Measurements from ENCODE around the gene PRSS57. TPM values are rescaled to one million over a fixed set of nuclear protein-coding genes. Genes with fewer than 3 reads are reported as not detected.
"Not testable (repeated sequence)": the region's sequence is repeated elsewhere in the genome, so short reads cannot be mapped to it uniquely, and the experiment has no call there.

PRSS57 gene
- total and polyA plus RNA-seq, 2 donors (not counting 1 experiment from before 2014, with no cell fraction given) = not detected

GRCh38 chr19:703329-703650, 8.0 kb upstream of the PRSS57 start:
- Histone ChIP-seq H3K9me3 (ENCODE audit: control insufficient read depth, insufficient read depth, low read depth, low read length) (no peaks in the 10 kb centered on the region), H3K4me2 (ENCODE audit: extremely low read depth, insufficient read depth, low read length) (no peak overlapping the region), H3K4me3 (replicated peaks in 1 of 4; ENCODE audit: control extremely low read depth in 1 of 4, insufficient read depth in 1 of 4, low read depth in 3 of 4, low read length in 4 of 4) (peak overlapping the region in 1 of 4 experiments; percentile 27), H3K27me3 (ENCODE audit: control insufficient read depth, insufficient read depth, low read length) (peaks cover 8% of the 10 kb centered on the region), H3K36me3 (ENCODE audit: control insufficient read depth, insufficient read depth, low read length) (no peaks in the 10 kb centered on the region), H3K4me1 (ENCODE audit: control insufficient read depth, extremely low read depth, insufficient read depth, low read length) (peaks cover 4% of the 10 kb centered on the region), H4K20me1 (ENCODE audit: control insufficient read depth, extremely low read depth, insufficient read depth, low read length) (no peaks in the 10 kb centered on the region), H3K9ac (ENCODE audit: insufficient read depth, low read length) (no peak overlapping the region), H3K79me2 (ENCODE audit: control insufficient read depth, insufficient read depth, low read length) (no peaks in the 10 kb centered on the region), H2AFZ (ENCODE audit: low read length) (no peak overlapping the region), H3K27ac (ENCODE audit: insufficient read depth, low read length) (no peak overlapping the region)
- DNase-seq (ENCODE audit: low read depth in 2 of 2) = no peak
- TF ChIP-seq EZH2 (IDR thresholded peaks at IDR 0.05; ENCODE audit: low read length, missing control alignments) (no peak), CTCF (conservative IDR thresholded peaks at IDR 0.05 in 1 of 2, IDR thresholded peaks at IDR 0.05 in 1 of 2; ENCODE audit: low read depth in 1 of 2, low read length in 2 of 2) (no peak)

DNA sequence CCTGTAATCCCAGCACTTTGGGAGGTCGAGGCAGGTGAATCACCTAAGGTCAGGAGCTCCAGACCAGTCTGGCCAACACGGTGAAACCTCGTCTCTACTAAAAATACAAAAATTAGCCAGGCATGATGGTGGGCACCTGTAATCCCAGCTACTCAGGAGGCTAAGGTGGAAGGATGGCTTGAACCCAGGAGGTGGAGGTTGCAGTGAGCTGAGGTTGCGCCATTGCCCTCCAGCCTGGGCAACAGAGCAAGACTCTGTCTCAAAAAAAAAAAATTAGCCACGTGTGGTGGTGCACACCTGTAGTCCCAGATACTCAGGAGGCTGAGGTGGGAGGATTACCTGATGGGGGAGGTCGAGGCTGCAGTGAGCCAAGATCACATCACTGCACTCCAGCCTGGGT, 7.6 kb upstream of the PRSS57 start:
- H3K4me2 ChIP-seq (ENCODE audit: extremely low read depth, insufficient read depth, low read length); H3K27ac ChIP-seq (ENCODE audit: insufficient read depth, low read length); DNase-seq (ENCODE audit: low read depth in 2 of 2); H3K4me1 ChIP-seq (ENCODE audit: control insufficient read depth, extremely low read depth, insufficient read depth, low read length); H4K20me1 ChIP-seq (ENCODE audit: control insufficient read depth, extremely low read depth, insufficient read depth, low read length); H3K4me3 ChIP-seq (replicated peaks in 1 of 4; ENCODE audit: control extremely low read depth in 1 of 4, insufficient read depth in 1 of 4, low read depth in 3 of 4, low read length in 4 of 4); H3K36me3 ChIP-seq (ENCODE audit: control insufficient read depth, insufficient read depth, low read length); H3K9ac ChIP-seq (ENCODE audit: insufficient read depth, low read length); H3K27me3 ChIP-seq (ENCODE audit: control insufficient read depth, insufficient read depth, low read length); H3K9me3 ChIP-seq (ENCODE audit: control insufficient read depth, insufficient read depth, low read depth, low read length); H3K79me2 ChIP-seq (ENCODE audit: control insufficient read depth, insufficient read depth, low read length); H2AFZ ChIP-seq (ENCODE audit: low read length): not testable (repeated sequence)

GRCh38 chr19:699885-700284, 4.6 kb upstream of the PRSS57 start:
- H3K9ac ChIP-seq (ENCODE audit: insufficient read depth, low read length); H3K27ac ChIP-seq (ENCODE audit: insufficient read depth, low read length); H3K9me3 ChIP-seq (ENCODE audit: control insufficient read depth, insufficient read depth, low read depth, low read length); DNase-seq (ENCODE audit: low read depth in 2 of 2); H2AFZ ChIP-seq (ENCODE audit: low read length); H4K20me1 ChIP-seq (ENCODE audit: control insufficient read depth, extremely low read depth, insufficient read depth, low read length); H3K27me3 ChIP-seq (ENCODE audit: control insufficient read depth, insufficient read depth, low read length); H3K4me3 ChIP-seq (replicated peaks in 1 of 4; ENCODE audit: control extremely low read depth in 1 of 4, insufficient read depth in 1 of 4, low read depth in 3 of 4, low read length in 4 of 4); H3K79me2 ChIP-seq (ENCODE audit: control insufficient read depth, insufficient read depth, low read length); H3K4me1 ChIP-seq (ENCODE audit: control insufficient read depth, extremely low read depth, insufficient read depth, low read length); H3K4me2 ChIP-seq (ENCODE audit: extremely low read depth, insufficient read depth, low read length); H3K36me3 ChIP-seq (ENCODE audit: control insufficient read depth, insufficient read depth, low read length): not testable (repeated sequence)

DNA sequence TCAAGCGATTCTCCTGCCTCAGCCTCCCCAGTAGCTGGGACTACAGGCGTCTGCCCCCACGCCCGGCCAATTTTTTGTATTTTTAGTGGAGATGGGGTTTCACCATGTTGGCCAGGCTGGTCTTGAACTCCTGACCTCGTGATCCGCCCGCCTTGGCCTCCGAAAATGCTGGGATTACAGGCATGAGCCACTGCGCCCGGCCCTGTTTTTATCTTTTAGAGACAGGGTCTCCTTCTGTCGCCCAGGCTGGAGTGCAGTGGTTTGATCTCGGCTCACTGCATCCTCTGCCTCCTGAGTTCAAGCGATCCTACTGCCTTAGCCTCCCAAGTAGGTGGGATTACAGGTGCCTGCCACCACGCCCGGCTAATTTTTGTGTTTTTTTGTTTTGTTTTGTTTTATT, 3.3 kb upstream of the PRSS57 start:
- H2AFZ ChIP-seq (ENCODE audit: low read length); DNase-seq (ENCODE audit: low read depth in 2 of 2); H3K4me3 ChIP-seq (replicated peaks in 1 of 4; ENCODE audit: control extremely low read depth in 1 of 4, insufficient read depth in 1 of 4, low read depth in 3 of 4, low read length in 4 of 4): not testable (repeated sequence)

More for the DNA sequence above, 3.3 kb upstream of the PRSS57 start:
- not testable (repeated sequence) for H3K79me2 ChIP-seq (ENCODE audit: control insufficient read depth, insufficient read depth, low read length); H3K4me2 ChIP-seq (ENCODE audit: extremely low read depth, insufficient read depth, low read length); H3K9ac ChIP-seq (ENCODE audit: insufficient read depth, low read length); H3K27ac ChIP-seq (ENCODE audit: insufficient read depth, low read length); H3K9me3 ChIP-seq (ENCODE audit: control insufficient read depth, insufficient read depth, low read depth, low read length); H3K27me3 ChIP-seq (ENCODE audit: control insufficient read depth, insufficient read depth, low read length); H3K4me1 ChIP-seq (ENCODE audit: control insufficient read depth, extremely low read depth, insufficient read depth, low read length); H3K36me3 ChIP-seq (ENCODE audit: control insufficient read depth, insufficient read depth, low read length); H4K20me1 ChIP-seq (ENCODE audit: control insufficient read depth, extremely low read depth, insufficient read depth, low read length)
